SK-N-SH (cell line): Measurements from ENCODE around the gene NAALADL2. TPM values are rescaled to one million over a fixed set of nuclear protein-coding genes. Genes with fewer than 3 reads are reported as not detected.

Experiments used
- CTCF ChIA-PET: fragments of 300-600, 350-600 bp; formaldehyde crosslinking; extraction: SDS; loops from one replicate; lab custom pipeline; 2021; lab: Yijun Ruan, JAX
- POLR2A ChIA-PET: fragments of 350-600 bp; sonication (Branson Sonifier 250); formaldehyde crosslinking; extraction: SDS; loops from one replicate; lab custom pipeline; 2020; ENCODE audit warnings: antibody characterized with exemption, inconsistent platforms; lab: Yijun Ruan, JAX
- DNase-seq: peaks from one replicate; pipeline ENCODE4 v3.0.0; 2012
- H2AFZ ChIP-seq: fragments of 200-600 bp; sonication (generic); 2 replicates; pipeline ENCODE4 v1.8.1; 2016; ENCODE audit warnings: antibody characterized with exemption, mild to moderate bottlenecking, low read depth
- H3F3A ChIP-seq: fragments of 200-600 bp; sonication (generic); replicated peaks from 2 replicates; pipeline ENCODE3; 2016; ENCODE audit warnings: antibody characterized with exemption, mild to moderate bottlenecking; ENCODE audit not compliant: insufficient read depth
- H3K27ac ChIP-seq, 2 experiments: fragments of 200-500 bp in 1 of 2; fragments of 200-600 bp in 1 of 2; sonication (Bioruptor generic) in 1 of 2; sonication (generic), shearing (Covaris generic) in 1 of 2; 2 replicates each; pipeline versions ENCODE4 v1.5.1 to v1.6.1; 2014 to 2016; ENCODE audit warnings: low read depth in 2 of 2, inconsistent platforms in 1 of 2, low read length in 1 of 2, mild to moderate bottlenecking in 1 of 2, mixed read lengths in 1 of 2
- H3K27me3 ChIP-seq: fragments of 200-600 bp; sonication (generic), shearing (Covaris generic); 2 replicates; pipeline ENCODE4 v1.6.1; 2016; ENCODE audit warnings: mixed run types; ENCODE audit not compliant: insufficient read depth
- H3K36me3 ChIP-seq, 2 experiments: fragments of 200-500 bp in 1 of 2; fragments of 200-600 bp in 1 of 2; sonication (Bioruptor generic) in 1 of 2; sonication (generic) in 1 of 2; replicated peaks in 1 of 2; 2 replicates each; pipeline versions ENCODE3 to v1.5.1; 2014 to 2016; ENCODE audit warnings: low read length in 1 of 2, mild to moderate bottlenecking in 1 of 2; ENCODE audit not compliant: insufficient read depth in 2 of 2, control insufficient read depth in 1 of 2
- H3K4me1 ChIP-seq, 2 experiments: fragments of 200-500 bp in 1 of 2; fragments of 200-600 bp in 1 of 2; sonication (Bioruptor generic) in 1 of 2; sonication (generic), shearing (Covaris generic) in 1 of 2; 2 replicates each; pipeline versions ENCODE4 v1.5.1 to v1.6.1; 2014 to 2016; ENCODE audit warnings: low read depth in 1 of 2, low read length in 1 of 2, mixed run types in 1 of 2; ENCODE audit not compliant: insufficient read depth in 2 of 2, control insufficient read depth in 1 of 2
- H3K4me2 ChIP-seq: fragments of 200-600 bp; sonication (generic), shearing (Covaris generic); 2 replicates; pipeline ENCODE4 v1.6.1; 2017; ENCODE audit warnings: mixed run types
- H3K4me3 ChIP-seq, 2 experiments: fragments of 200-500 bp in 1 of 2; fragments of 200-600 bp in 1 of 2; sonication (Bioruptor generic) in 1 of 2; sonication (generic), shearing (Covaris generic) in 1 of 2; 2 replicates each; pipeline versions ENCODE4 v1.5.1 to v1.8.1; 2014 to 2016; ENCODE audit warnings: low read depth in 2 of 2, inconsistent platforms in 1 of 2, low read length in 1 of 2, mild to moderate bottlenecking in 1 of 2, mixed read lengths in 1 of 2, moderate library complexity in 1 of 2
- H3K79me2 ChIP-seq: fragments of 200-600 bp; sonication (generic); 2 replicates; pipeline ENCODE4 v1.8.1; 2017; ENCODE audit warnings: mild to moderate bottlenecking; ENCODE audit not compliant: insufficient read depth
- H3K9ac ChIP-seq: fragments of 200-600 bp; sonication (generic); 2 replicates; pipeline ENCODE4 v1.6.1; 2017; ENCODE audit warnings: mixed run types
- H3K9me2 ChIP-seq: fragments of 200-600 bp; sonication (generic); 2 replicates; pipeline ENCODE4 v1.6.1; 2017; ENCODE audit warnings: mixed run types
- H3K9me3 ChIP-seq: fragments of 200-600 bp; sonication (generic); 2 replicates; pipeline ENCODE4 v1.6.1; 2017; ENCODE audit warnings: mixed run types, mild to moderate bottlenecking, moderate library complexity
- H4K20me1 ChIP-seq: fragments of 200-600 bp; sonication (generic); 2 replicates; pipeline ENCODE4 v1.6.1; 2017; ENCODE audit warnings: mild to moderate bottlenecking, mixed run types; ENCODE audit not compliant: insufficient read depth
- CTCF ChIP-seq: fragments of 200-600 bp; sonication (generic); IDR thresholded peaks from 2 replicates; pipeline ENCODE4 v1.6.1; 2017; ENCODE audit warnings: antibody characterized with exemption, mild to moderate bottlenecking, moderate library complexity
- EP300 ChIP-seq, 2 experiments: IDR thresholded peaks; 2 replicates each; pipeline versions ENCODE4 v1.4.0 to v1.6.1; 2012; ENCODE audit warnings: borderline replicate concordance in 1 of 2, low read depth in 1 of 2, low read length in 1 of 2
- FOXM1 ChIP-seq: IDR thresholded peaks from 2 replicates; pipeline ENCODE4 v1.4.0; 2012; ENCODE audit warnings: low read depth, mild to moderate bottlenecking
- GABPA ChIP-seq: IDR thresholded peaks from 2 replicates; pipeline ENCODE4 v1.4.0; 2012; ENCODE audit warnings: low read depth, mild to moderate bottlenecking
- GATA2 ChIP-seq: sonication (generic); formaldehyde crosslinking; IDR thresholded peaks from 2 replicates; pipeline ENCODE4 v1.5.0; 2020; ENCODE audit warnings: mild to moderate bottlenecking, missing genetic modification reagents
- JUND ChIP-seq: IDR thresholded peaks from 2 replicates; pipeline ENCODE4 v1.4.0; 2012
- MAX ChIP-seq: IDR thresholded peaks from 2 replicates; pipeline ENCODE4 v1.4.0; 2012; ENCODE audit warnings: low read depth
- REST ChIP-seq: IDR thresholded peaks from 2 replicates; pipeline ENCODE4 v1.6.1; 2012; ENCODE audit warnings: mild to moderate bottlenecking, low read depth, low read length, moderate library complexity
- RFX5 ChIP-seq: IDR thresholded peaks from 2 replicates; pipeline ENCODE4 v1.6.1; 2012; ENCODE audit warnings: mild to moderate bottlenecking, improper control_type of control experiment, low read length
- RXRA ChIP-seq: IDR thresholded peaks from 2 replicates; pipeline ENCODE4 v1.4.0; 2012; ENCODE audit warnings: low read depth, mild to moderate bottlenecking, borderline replicate concordance
- SMC3 ChIP-seq: IDR thresholded peaks from 2 replicates; pipeline ENCODE4 v1.6.1; 2012; ENCODE audit warnings: low read depth, low read length, improper control_type of control experiment
- USF1 ChIP-seq: IDR thresholded peaks from 2 replicates; pipeline ENCODE4 v1.4.0; 2012; ENCODE audit warnings: low read depth, borderline replicate concordance
- WGBS: methylation state at CpG from one replicate; pipeline ENCODE4 v1.1.6; 2017; ENCODE audit warnings: low lambda C conversion rate; 5-methylcytosine and 5-hydroxymethylcytosine counted together
- polyA plus RNA-seq, 3 experiments: library from polyadenylated mRNA; depleted of rRNA; stranded (reverse); fragments of >200 nt; gene quantifications; 2 replicates each; pipeline ENCODE4 v1.2.3, GENCODE V29; 2012
- TF ChIP-seq, protein P1 (sequence below): fragments of 150-350 bp; IDR thresholded peaks from 2 replicates; pipeline ENCODE4 v1.6.1; 2016; ENCODE audit warnings: mild to moderate bottlenecking, low read depth, low read length
- TF ChIP-seq, protein P2 (sequence below): IDR thresholded peaks from 2 replicates; pipeline ENCODE4 v1.4.0; 2012; ENCODE audit warnings: low read depth, borderline replicate concordance
- TF ChIP-seq, protein P3 (sequence below): fragments of 150-350 bp; IDR thresholded peaks from 2 replicates; pipeline ENCODE4 v1.6.1; 2017; ENCODE audit warnings: antibody characterized with exemption, low read length, low read depth, borderline replicate concordance

NAALADL2 gene
- polyA plus RNA-seq, 1 of the 3 experiments (the other 2 are of a cell fraction) = 1.2 TPM

DNA sequence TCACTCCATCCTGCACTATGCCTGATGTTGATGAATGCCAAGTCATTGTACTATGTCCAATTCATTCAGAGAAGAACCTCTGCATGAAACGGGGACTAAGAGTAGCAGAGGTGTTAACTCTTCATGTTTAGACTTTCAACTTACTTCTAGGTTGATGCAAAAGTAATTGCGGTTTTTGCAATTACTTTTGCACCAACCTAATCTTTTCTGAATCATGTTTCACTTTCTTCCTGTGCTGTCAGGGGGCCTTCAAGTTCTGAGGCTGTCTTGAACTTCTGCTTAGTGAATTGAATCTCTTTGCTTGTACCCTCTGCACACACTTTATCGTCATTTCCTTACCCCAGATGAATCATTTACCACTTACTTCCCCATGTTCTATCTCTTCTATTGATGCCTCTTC lies 636.2 kb downstream of the NAALADL2 start (continued):
- TF ChIP-seq GATA2 (no peak), JUND (no peak)

DNA sequence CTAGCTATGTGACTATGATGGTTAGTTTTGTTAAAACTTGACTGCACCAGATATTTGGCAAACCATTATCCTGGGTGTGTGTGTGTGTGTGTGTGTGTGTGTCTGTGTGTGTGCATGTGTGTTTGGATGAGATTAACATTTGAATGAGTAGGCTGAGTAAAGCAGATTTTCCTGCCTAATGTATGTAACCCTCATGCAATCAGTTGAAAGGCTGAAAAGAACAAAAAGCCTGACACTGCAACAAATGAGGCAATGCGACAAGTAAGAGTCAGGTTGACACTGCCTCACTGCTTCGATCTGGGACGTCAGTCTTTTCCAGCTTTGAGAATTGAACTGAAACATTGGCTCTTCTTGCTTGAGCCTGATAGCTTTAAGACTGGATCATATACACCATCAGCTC lies 643.0 kb downstream of the NAALADL2 start:
- no peaks in the 10 kb centered on the region for H4K20me1 ChIP-seq
- WGBS = 80% methylated on average over 3 of the region's 3 CpGs
- TF ChIP-seq RXRA (no peak), GABPA (no peak), MAX (no peak), CTCF (no peak), SMC3 (no peak), USF1 (no peak), FOXM1 (no peak), RFX5 (no peak), EP300 (IDR thresholded peaks at IDR 0.05; ENCODE audit: borderline replicate concordance in 1 of 2, low read depth in 1 of 2, low read length in 1 of 2) (no peak), REST (no peak)
- TF ChIP-seq, protein P1, sequence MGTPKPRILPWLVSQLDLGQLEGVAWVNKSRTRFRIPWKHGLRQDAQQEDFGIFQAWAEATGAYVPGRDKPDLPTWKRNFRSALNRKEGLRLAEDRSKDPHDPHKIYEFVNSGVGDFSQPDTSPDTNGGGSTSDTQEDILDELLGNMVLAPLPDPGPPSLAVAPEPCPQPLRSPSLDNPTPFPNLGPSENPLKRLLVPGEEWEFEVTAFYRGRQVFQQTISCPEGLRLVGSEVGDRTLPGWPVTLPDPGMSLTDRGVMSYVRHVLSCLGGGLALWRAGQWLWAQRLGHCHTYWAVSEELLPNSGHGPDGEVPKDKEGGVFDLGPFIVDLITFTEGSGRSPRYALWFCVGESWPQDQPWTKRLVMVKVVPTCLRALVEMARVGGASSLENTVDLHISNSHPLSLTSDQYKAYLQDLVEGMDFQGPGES = no peak
- TF ChIP-seq, protein P2, sequence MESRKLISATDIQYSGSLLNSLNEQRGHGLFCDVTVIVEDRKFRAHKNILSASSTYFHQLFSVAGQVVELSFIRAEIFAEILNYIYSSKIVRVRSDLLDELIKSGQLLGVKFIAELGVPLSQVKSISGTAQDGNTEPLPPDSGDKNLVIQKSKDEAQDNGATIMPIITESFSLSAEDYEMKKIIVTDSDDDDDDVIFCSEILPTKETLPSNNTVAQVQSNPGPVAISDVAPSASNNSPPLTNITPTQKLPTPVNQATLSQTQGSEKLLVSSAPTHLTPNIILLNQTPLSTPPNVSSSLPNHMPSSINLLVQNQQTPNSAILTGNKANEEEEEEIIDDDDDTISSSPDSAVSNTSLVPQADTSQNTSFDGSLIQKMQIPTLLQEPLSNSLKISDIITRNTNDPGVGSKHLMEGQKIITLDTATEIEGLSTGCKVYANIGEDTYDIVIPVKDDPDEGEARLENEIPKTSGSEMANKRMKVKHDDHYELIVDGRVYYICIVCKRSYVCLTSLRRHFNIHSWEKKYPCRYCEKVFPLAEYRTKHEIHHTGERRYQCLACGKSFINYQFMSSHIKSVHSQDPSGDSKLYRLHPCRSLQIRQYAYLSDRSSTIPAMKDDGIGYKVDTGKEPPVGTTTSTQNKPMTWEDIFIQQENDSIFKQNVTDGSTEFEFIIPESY = no peak
- TF ChIP-seq, protein P3, sequence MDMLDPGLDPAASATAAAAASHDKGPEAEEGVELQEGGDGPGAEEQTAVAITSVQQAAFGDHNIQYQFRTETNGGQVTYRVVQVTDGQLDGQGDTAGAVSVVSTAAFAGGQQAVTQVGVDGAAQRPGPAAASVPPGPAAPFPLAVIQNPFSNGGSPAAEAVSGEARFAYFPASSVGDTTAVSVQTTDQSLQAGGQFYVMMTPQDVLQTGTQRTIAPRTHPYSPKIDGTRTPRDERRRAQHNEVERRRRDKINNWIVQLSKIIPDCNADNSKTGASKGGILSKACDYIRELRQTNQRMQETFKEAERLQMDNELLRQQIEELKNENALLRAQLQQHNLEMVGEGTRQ = no peak
- TF ChIP-seq, all 33 proteins: peak for 0
- Histone ChIP-seq H3K4me3 (no peak overlapping the region), H3K79me2 (no peaks in the 10 kb centered on the region), H3K9me2 (no peaks in the 10 kb centered on the region; the same call in 1 of the 2 replicates), H3K9me3 (no peaks in the 10 kb centered on the region; the same call in 1 of the 2 replicates), H3K36me3 (no peaks in the 10 kb centered on the region), H3F3A (no peaks in the 10 kb centered on the region), H3K4me1 (no peaks in the 10 kb centered on the region), H3K27me3 (no peaks in the 10 kb centered on the region), H3K9ac (no peak overlapping the region), H3K4me2 (no peak overlapping the region), H2AFZ (no peak overlapping the region), H3K27ac (no peak overlapping the region)
- CTCF ChIA-PET = no interaction called here
- no peak for DNase-seq
- POLR2A ChIA-PET = no interaction called here
